ENCODE data around the gene NTSR1.

NTSR1 gene

GRCh38 chr20:62791301-62792181 lies 82.9 kb downstream of the NTSR1 start:
- DNase-seq (ENCODE audit: insufficient read length, low spot score): peak; percentile 85
- FAIRE-seq: no peak
- TF ChIP-seq CTCF (IDR thresholded peaks at IDR 0.05; ENCODE audit: insufficient read depth, missing control alignments): peak; percentile 99

GRCh38 chr20:62792182-62792939 lies 83.7 kb downstream of the NTSR1 start:
- no peak for TF ChIP-seq CTCF (IDR thresholded peaks at IDR 0.05; ENCODE audit: insufficient read depth, missing control alignments)
- DNase-seq (ENCODE audit: insufficient read length, low spot score): no peak

GRCh38 chr20:62792940-62793756 lies 84.5 kb downstream of the NTSR1 start:
- TF ChIP-seq CTCF (IDR thresholded peaks at IDR 0.05; ENCODE audit: insufficient read depth, missing control alignments): no peak
- DNase-seq (ENCODE audit: insufficient read length, low spot score) (no peak), FAIRE-seq (no peak)

More at GRCh38 chr20:62792182-62792939, 83.7 kb downstream of the NTSR1 start:
- no peak for FAIRE-seq

- TF ChIP-seq CTCF (IDR thresholded peaks at IDR 0.05; ENCODE audit: insufficient read depth, missing control alignments): no peak
- FAIRE-seq (no peak), DNase-seq (ENCODE audit: insufficient read length, low spot score) (no peak)
These were observed 85.0 kb downstream of the NTSR1 start for GRCh38 chr20:62793757-62794006.

GRCh38 chr20:62794007-62794724 lies 85.5 kb downstream of the NTSR1 start:
- no peak for TF ChIP-seq CTCF (IDR thresholded peaks at IDR 0.05; ENCODE audit: insufficient read depth, missing control alignments)
- DNase-seq (ENCODE audit: insufficient read length, low spot score) (peak; percentile 83), FAIRE-seq (no peak)

- no peak for FAIRE-seq
These were observed 86.6 kb downstream of the NTSR1 start for GRCh38 chr20:62795023-62795761.

More at GRCh38 chr20:62795023-62795761, 86.6 kb downstream of the NTSR1 start:
- TF ChIP-seq CTCF (IDR thresholded peaks at IDR 0.05; ENCODE audit: insufficient read depth, missing control alignments): no peak
- DNase-seq (ENCODE audit: insufficient read length, low spot score): no peak

Data from D721Med (cell line).